Measurements from ENCODE around the gene PHACTR2.
"Not testable (repeated sequence)": the region's sequence is repeated elsewhere in the genome, so short reads cannot be mapped to it uniquely, and the experiment has no call there.

PHACTR2 gene

DNA sequence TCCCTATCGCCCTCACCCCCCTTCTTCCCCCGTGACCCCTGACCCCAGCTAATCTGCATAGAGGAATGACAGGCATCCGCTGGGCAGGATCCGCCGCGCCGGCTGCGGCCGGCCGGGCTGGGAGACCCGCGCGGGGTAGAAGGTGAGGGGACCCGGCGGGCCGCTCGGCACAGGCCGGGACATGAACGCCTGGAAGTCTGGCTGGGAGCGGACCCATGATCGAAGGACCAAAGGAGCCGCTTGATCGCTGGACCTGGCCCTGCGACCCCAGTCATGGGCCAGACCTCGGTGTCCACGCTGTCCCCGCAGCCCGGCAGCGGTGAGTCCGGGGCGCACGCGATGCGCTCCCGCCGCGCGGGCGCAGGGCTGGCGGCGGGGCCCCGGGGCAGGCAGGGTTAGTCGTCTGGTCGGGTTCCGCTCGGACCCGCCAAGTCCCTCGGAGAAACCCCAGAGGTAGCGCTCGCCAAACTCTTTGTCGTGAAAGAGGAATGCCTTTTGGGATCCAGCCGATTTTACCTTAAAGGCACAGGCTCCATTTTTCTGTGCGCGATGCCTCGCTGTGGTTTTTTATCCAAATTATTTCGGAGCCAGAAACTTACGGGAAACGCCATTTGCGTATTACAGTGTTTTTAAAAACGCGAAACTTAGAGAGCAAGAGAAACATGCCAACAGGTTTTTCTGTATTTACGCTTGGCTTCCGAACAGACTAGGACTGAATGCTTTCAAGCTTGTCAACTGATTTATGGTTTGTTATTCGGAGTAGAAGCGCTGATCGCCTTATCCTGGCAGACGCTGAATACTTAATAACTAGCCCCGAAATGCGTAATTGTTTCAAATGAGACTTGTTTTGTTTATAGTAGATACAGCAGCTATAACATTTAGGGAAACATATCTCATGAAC is at the start of gene PHACTR2:
Gene PHACTR2, plus strand, starts transcription at position 75 of the 901 bp plus-strand sequence. Its CDS starts 199 bp downstream, at position 274.
- peak; percentile 27 to 29 for DNase-seq (ENCODE audit: low read depth in 2 of 2)

DNA sequence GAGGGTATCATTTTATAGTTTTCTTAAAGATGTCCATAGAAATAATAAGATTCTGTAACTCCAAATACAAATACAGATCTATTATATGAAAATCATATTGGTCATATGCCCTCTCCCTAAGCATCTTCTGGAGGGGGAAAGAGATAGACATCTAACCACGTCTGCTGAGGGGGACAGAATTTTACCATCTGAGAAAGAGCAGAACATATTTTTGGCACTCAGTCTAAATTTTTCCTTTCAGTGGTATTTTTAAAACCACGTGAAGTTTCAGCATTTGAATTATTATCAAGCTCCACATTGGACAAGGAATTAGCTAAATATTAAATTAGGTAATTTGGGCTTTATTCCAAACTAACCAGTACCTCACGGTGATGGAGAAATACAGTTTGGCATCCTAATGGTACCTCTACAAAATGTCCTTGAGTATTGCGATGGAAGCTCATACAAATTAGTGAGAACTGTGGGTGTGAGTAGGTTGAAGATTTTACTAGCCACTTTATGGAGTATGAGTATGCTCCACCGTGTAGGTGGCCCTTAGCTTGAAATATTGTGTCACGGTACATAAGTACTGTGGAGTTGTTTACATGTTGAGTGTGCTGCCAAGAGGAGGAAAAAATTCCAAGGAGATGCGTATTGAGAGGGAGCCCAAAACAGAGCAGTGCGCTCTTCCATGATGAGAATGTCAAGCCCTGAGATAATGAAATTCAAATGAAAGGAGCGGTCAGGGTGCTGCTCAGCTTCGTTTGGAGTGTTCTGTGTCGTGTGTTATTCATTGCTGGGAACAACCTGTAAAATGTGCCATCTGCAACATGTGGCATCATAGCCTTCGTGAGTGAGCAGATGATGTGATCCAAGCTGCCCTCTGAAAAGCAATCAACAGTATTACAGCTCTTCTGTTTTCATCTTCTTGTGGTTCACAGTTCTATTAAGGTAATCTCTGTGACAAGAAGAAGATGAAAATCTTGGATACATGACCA is 48.4 kb upstream of the PHACTR2 start:
- DNase-seq (ENCODE audit: low read depth in 2 of 2): no peak

DNA sequence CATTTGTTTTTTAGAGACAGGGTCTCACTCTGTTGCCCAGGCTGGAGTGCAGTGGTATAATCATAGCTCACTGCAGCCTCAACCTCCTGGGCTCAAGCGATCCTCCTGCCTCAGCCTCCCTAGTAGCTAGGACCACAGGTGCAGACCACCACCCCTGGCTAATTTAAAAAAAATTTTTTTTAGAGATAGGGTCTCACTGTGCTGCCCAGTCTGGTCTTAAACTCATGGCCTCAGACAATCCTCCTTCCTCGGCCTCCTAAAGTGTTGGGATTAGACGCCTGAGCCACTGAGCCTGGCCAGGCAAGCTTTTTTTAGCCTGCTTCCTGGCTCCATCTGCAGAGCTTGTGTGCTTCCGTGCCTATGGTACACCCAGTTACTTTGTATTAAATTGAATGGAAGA is 46.6 kb upstream of the PHACTR2 start:
- not testable (repeated sequence) for DNase-seq (ENCODE audit: low read depth in 2 of 2)

DNA sequence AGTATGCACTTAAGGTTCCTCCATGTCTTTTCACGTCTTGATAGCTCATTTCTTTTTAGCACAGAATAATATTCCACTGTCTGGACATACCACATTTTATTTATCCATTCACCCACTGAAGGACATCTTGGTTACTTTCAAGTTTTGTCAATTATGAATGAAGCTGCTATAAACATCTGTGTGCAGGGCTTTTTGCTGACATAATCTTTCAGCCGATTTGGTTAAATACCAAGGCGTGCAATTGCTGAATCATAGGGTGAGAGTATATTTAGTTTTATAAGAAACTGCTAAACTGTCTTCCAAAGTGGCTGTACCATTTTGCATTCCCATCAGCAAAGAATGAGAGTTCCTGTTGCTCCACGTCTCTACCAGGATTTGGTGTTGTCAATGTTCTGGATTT is 44.9 kb upstream of the PHACTR2 start:
- no peak for DNase-seq (ENCODE audit: low read depth in 2 of 2)

DNA sequence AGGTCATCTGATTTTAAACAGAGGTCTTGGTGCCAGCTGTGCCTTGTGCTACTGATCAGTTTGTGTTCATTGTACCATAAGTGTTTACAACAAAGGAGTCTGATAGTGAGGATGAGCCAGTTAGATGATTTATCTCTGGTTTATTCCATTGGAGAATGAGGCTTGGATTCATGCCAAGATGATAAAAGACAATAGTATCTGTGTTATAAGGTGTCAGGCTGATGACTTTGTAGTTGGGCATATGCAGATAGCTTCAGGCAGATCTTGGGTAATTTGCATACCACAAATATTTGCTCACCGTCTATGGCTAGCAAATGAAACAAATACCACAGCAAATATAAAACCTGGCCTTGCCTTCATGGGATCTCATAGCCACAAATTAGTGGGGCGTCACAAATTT is 43.3 kb upstream of the PHACTR2 start:
- DNase-seq (ENCODE audit: low read depth in 2 of 2): no peak

DNA sequence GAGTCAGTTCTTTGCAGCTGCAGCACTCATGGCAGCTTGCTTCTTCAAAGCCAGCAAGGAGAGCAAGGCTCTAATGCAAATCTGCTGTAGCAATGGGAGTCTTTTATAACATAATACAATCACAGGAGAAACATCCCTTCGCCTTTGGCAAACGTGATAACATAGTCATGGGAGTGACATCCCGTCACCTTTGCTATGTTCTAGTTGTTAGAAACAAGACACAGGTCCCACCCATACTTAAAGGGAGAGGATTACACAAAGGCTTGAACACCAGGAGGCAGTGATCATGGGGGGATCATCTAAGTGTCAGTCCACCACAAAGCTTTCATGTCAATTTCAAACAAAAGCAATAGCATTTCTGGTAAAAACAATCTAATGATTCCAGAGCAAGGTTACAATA is 40.1 kb upstream of the PHACTR2 start:
- no peak for DNase-seq (ENCODE audit: low read depth in 2 of 2)

DNA sequence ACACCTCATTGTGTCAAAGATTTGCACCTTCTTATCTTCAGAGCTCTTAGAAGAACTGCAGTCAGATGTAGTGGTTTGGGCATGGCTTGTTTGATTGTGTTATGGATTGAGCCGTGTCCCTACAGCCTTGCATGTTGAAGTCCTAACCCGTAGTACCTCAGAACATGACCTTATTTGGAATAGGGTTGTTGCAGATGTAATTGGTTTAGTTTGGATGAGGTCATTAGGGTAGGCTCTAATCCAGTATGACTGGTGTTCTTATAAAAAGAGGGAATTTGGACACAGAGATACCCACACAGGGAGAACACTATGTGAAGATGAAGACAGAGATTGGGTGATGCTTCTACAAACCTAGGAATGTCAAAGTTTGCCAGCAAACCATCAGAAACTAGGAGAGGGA is 35.4 kb upstream of the PHACTR2 start:
- no peak for DNase-seq (ENCODE audit: low read depth in 2 of 2)

DNA sequence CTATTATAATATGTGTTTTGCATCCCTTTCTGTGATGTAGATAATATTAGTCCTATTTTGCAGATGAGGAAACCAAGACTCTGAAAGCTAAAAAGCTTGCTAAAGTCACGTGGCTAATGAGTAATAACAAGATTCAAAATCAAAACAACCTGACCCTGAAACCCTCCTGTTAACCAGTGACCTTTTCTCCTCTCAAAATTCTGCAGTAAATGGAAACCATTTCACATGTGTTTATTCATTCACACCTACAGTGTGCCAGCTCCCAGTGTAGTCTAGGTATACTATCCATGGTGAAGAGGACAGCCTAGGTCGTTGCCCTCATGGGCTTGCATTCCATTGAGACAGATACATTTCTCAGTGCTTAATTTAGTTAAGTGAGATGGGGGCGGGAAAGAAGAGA is 30.6 kb upstream of the PHACTR2 start:
- DNase-seq (ENCODE audit: low read depth in 2 of 2): no peak

DNA sequence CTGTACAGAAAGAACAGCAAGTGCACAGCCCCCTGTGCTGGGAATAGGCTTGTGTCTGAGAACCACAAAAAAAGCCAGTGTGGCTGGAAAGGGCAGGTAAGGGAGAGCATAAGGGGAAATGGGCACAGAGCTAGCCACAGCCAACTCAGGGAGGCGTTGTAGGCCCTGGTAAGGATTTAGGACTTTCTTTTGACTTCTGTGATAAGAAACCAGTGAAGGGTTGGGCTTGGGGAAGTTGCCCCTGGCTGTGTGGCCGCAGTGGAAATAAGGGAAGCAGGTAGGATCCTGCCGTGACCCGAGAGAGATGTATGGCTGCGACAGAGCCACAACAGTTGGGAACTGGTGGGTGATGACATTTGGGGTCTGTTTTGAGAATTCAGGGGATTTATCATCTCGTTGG is 30.0 kb upstream of the PHACTR2 start:
- DNase-seq (ENCODE audit: low read depth in 2 of 2): no peak

DNA sequence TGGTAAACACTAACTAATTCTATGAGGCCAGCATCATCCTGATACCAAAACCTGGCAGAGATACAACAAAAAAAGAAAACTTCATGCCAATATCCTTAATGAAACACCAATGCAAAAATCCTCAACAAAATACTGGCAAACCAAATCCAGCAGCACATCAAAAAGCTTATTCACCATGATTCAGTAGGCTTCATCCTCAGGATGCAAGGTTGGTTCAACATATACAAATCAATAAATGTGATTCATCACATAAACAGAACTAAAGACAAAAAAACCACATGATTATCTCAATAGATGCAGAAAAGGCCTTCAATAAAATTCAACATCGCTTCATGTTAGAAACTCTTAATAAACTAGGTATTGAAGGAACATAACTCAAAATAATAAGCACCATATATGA is 28.4 kb upstream of the PHACTR2 start:
- DNase-seq (ENCODE audit: low read depth in 2 of 2): not testable (repeated sequence)

DNA sequence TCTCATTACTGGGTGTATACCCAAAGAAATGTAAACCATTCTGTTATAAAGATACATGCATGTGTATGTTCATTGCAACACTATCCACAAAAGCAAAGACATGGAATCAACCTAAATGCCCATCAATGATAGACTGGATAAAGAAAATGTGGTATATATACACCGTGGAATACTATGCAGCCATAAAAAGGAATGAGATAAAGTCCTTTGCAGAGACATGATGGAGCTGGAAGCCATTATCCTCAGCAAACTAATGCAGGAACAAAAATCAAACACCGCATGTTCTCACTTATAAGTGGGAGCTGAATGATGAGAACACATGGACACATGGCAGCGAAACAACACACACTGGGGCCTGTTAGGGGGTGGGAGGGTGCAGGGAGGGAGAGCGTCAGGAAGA is 26.4 kb upstream of the PHACTR2 start:
- DNase-seq (ENCODE audit: low read depth in 2 of 2): not testable (repeated sequence)

DNA sequence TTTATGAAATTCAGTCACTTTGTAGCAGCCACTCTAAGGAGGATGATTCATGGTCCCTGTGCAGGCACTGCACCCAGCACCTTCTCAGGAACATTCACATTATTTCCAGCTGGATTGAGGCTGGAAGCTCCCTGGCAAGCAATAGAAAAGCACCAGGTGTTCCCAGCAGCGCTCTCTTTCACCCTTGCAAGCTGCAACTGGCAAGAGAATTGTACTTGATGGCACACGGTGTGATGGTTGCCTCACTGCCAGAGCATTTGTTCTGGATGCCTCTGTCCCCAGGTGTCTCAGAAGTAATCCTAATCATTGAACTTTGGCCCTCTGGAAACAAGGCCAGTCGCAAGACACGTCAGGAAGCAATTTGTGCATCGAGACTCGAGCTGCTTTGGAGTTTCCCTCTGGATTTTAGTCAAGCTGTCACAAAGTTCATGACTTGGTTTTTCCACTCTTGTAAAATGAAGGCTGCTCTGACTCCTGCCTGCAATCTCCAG is 24.9 kb upstream of the PHACTR2 start:
- DNase-seq (ENCODE audit: low read depth in 2 of 2): no peak

DNA sequence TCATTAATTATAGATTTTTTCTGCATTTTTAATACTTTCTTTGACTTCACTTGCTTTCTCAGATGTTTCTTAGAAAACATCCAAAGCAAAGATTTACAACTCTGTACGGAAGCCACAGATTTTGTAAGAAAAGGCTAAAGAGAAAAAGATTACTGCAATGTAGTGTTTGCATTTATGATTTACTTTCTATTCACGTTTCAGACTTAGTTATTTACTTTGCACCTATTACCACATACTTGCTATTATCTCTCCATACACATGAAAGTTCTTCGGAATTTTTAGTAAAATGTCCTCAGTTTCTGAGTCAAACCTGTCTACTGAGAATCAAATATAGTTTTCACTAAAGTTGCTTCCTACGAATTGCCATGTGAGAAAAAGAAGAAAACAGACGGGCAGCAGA is 22.2 kb upstream of the PHACTR2 start:
- DNase-seq (ENCODE audit: low read depth in 2 of 2): no peak

DNA sequence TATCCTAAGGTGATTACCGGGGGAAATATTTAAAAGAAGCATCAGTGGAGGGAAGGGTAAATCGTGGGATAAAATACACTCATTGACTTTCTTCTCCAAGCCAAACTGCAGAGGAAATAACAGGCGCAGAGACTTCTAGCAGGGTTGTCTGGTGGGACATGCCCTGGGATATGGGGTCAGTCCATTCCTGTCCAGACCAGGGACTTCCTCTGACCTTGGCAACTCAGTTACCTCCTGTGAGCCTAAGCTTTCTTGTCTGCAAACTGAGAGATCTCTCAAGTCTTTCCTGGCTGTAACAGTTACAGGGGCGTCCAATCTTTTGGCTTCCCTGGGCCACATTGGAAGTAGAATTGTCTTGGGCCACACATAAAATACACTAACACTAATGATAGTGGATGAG is 21.7 kb upstream of the PHACTR2 start:
- DNase-seq (ENCODE audit: low read depth in 2 of 2): no peak

DNA sequence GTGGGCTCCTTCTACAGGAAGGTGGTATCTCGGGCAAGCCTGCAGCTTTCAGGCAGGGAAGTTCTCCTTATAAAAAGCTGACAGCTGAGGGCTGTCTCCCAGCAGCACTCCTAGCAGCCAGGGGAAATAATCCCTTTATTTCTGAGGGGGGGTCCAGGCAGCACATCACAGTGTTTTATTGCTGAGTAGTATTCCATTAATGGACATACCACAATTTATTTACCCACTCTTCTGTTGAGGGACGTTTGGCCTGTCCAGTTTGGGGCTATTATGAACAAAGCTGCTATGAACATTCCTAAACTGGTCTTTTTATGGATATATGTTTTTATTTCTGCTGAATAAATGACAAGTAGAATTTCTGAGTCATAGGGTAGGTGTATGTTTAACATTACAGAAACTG is 20.0 kb upstream of the PHACTR2 start:
- DNase-seq (ENCODE audit: low read depth in 2 of 2): no peak

DNA sequence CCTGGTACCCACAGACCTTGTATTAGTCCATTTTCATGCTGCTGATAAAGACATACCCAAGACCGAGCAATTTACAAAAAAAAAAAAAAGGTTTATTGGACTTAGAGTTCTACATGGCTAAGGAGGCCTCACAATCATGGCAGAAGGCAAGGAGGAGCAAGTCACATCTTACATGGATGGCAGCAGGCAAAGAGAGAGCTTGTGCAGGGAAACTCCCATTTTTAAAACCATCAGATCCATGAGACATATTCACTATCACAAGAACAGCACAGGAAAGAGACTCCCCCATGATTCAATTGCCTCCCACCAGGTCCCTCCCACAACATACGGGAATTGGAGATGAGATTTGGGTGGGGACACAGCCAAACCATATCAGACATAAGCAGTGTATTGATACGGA is 17.6 kb upstream of the PHACTR2 start:
- not testable (repeated sequence) for DNase-seq (ENCODE audit: low read depth in 2 of 2)

DNA sequence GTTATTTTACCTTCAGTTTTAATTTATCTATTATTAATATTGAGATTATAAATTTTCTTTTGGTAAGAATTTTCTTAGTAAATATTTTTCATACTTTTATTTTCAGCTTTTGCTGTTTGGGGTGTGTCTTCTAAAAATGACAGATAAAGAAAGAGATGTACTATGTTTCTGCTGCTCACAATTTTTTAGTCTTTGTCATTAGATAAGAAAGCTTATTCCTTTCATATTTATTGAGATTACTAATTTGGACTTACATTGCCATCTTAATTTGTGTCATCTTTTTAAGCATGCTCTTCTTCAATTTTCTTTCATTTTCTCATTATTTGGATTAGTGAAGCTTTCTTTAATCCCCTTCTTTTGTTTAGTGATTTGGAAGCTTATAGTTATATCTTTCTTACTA is 13.6 kb upstream of the PHACTR2 start:
- DNase-seq (ENCODE audit: low read depth in 2 of 2): no peak

DNA sequence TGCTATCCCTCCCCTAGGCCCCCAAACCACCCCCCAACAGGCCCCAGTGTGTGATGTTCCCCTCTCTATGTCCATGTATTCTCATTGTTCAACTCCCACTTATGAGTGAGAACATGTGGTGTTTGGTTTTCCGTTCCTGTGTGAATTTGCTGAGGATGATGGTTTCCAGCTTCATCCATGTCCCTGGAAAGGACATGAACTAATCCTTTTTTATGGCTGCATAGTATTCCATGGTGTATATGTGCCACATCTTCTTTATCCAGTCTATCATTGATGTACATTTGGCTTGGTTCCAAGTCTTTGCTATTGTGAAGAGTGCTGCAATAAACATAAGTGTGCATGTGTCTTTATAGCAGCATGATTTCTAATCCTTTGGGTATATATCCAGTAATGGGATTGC is 11.8 kb upstream of the PHACTR2 start:
- DNase-seq (ENCODE audit: low read depth in 2 of 2): not testable (repeated sequence)

DNA sequence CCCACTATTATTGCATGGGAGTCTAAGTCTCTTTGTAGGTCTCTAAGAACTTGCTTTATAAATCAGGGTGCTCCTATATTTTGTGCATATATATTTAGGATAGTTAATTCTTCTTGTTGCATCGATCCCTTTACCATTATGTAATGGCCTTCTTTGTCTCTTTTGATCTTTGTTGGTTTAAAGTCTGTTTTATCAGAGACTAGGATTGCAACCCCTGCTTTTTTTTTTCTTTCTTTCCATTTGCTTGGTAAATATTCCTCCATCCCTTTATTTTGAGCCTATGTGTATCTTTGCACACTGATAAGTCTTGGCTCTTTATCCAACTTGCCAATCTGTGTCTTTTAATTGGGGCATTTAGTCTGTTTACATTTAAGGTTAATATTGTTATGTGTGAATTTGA is 8.3 kb upstream of the PHACTR2 start:
- not testable (repeated sequence) for DNase-seq (ENCODE audit: low read depth in 2 of 2)

DNA sequence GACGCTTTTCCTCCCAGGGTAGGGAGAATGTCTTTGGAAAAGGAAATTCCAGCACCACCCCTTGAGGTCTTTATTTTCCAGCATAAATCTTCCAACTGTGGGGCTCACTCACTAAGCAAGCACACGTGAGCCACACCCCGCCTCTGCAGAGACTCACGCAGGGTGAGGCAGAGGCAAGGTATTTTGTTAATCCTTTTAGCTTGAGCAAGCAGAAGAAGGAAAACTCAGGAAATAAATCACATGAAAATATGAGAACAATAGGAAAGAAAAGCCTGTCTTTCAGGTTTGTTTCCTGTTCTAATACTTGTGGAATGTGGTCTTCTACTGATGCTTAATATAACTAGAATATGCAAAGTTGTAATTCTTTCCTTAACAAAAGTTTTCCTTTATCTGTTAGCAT is 4.1 kb upstream of the PHACTR2 start:
- DNase-seq (ENCODE audit: low read depth in 2 of 2): no peak

DNA sequence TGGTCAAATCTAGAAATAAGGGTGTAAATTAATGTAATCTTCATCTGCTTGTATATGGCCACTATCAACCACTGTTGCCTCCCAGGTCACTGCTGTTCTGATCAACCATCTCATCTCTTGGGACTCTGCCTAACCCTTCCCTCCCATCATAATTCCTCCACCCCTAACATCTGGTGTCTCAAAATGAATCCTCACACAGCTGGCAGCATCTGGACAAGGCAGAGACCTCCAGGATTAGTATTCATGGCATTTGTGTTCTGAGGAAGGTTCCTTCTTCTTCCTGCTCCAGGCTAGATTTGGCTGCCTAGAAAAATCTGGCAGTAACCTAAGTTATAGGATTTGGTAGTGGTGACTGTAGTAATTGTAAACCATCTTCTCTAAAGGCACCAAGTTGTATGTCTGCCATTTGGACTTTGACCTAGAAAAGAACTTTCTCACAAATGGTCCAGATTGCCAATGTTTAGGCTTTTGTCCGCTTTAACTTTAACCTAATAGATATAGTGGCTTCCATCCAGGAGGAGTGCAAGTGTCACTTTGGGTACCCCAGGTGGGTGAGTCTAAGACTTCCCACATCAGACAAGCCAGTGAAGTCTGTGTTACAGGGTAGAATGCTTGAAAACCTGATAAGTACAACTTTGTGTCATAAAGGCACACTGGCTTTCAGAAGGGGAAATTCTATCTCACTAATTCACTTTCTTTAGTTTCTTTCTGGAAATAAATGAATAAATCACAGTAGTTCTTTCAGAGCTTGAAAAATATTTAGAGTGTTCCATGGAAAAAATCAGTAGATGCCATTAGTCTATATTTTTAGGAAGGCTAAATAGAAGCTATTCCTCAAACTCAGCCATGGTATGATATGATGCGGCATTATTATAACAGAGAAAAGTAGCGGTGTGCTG is 3.0 kb upstream of the PHACTR2 start:
- no peak for DNase-seq (ENCODE audit: low read depth in 2 of 2)

Measured in stimulated activated CD8-positive, alpha-beta memory T cell treated with anti-CD3 and anti-CD28 coated beads, Interleukin-15, amount 100 ng/mL, for 48 hours (primary cell).